Fibroblast of skin of abdomen (primary cell): ENCODE measurements around the gene EYS.

Experiments
- DNase-seq: peaks from one replicate; pipeline ENCODE4 v3.0.0-alpha.2; 2013

The EYS gene

GRCh38 chr6:64812138-64812537 lies 894.9 kb downstream of the EYS start:
- no peak for DNase-seq

- no peak for DNase-seq
Observed at GRCh38 chr6:64811119-64811518, 895.9 kb downstream of the EYS start.

- DNase-seq, result no peak
Observed at GRCh38 chr6:64807785-64808184, 899.2 kb downstream of the EYS start.

- DNase-seq, result no peak
Observed at GRCh38 chr6:64803470-64804166, 903.4 kb downstream of the EYS start.

- no peak for DNase-seq
Observed at GRCh38 chr6:64792534-64792933, 914.5 kb downstream of the EYS start.

- no peak for DNase-seq
Observed at GRCh38 chr6:64789476-64789875, 917.5 kb downstream of the EYS start.

GRCh38 chr6:64786736-64787135 lies 920.3 kb downstream of the EYS start:
- DNase-seq, result no peak

- DNase-seq, result no peak
Observed at GRCh38 chr6:64782877-64783276, 924.1 kb downstream of the EYS start.

GRCh38 chr6:64777941-64778785 lies 928.9 kb downstream of the EYS start:
- no peak for DNase-seq

- no peak for DNase-seq
Observed at GRCh38 chr6:64776359-64776758, 930.7 kb downstream of the EYS start.

GRCh38 chr6:64774881-64775280 lies 932.1 kb downstream of the EYS start:
- DNase-seq, result no peak

- DNase-seq, result no peak
Observed at GRCh38 chr6:64750910-64751309, 956.1 kb downstream of the EYS start.

- no peak for DNase-seq
Observed at GRCh38 chr6:64737418-64737817, 969.6 kb downstream of the EYS start.

GRCh38 chr6:64736421-64736950 lies 970.5 kb downstream of the EYS start:
- no peak for DNase-seq

GRCh38 chr6:64733433-64733832 lies 973.6 kb downstream of the EYS start:
- DNase-seq, result no peak

GRCh38 chr6:64732888-64733287 lies 974.1 kb downstream of the EYS start:
- DNase-seq, result no peak

- DNase-seq, result no peak
Observed at GRCh38 chr6:64729522-64729921, 977.5 kb downstream of the EYS start.

GRCh38 chr6:64727075-64727474 lies 980.0 kb downstream of the EYS start:
- no peak for DNase-seq

- DNase-seq, result no peak
Observed at GRCh38 chr6:64724091-64724490, 982.9 kb downstream of the EYS start.

- DNase-seq, result no peak
Observed at GRCh38 chr6:64723327-64724058, 983.5 kb downstream of the EYS start.

- DNase-seq, result no peak
Observed at GRCh38 chr6:64721865-64722264, 985.2 kb downstream of the EYS start.

GRCh38 chr6:64717281-64717680 lies 989.7 kb downstream of the EYS start:
- no peak for DNase-seq

GRCh38 chr6:64715624-64716023 lies 991.4 kb downstream of the EYS start:
- DNase-seq, result no peak
